IPS DF 6.9 (cell line): Measurements from ENCODE around the gene HYAL1.
A peak's percentile ranks its signal among the peaks of the same experiment; 100 is the strongest.
"Not testable (repeated sequence)": the region's sequence is repeated elsewhere in the genome, so short reads cannot be mapped to it uniquely, and the experiment has no call there.

Experiments
- DNase-seq: peaks from one replicate; pipeline ENCODE4 v3.0.0-alpha.2; 2013; ENCODE audit warnings: low read depth, low spot score
- H3K27ac ChIP-seq: one replicate; pipeline ENCODE4 v1.5.1; 2013; ENCODE audit warnings: low read length, control low read depth
- H3K27me3 ChIP-seq: 2 replicates; pipeline ENCODE4 v1.6.1; 2013; ENCODE audit warnings: mild to moderate bottlenecking, low read length; ENCODE audit not compliant: control insufficient read depth, insufficient read depth
- H3K36me3 ChIP-seq: 2 replicates; pipeline ENCODE4 v1.6.1; 2013; ENCODE audit warnings: low read length; ENCODE audit not compliant: control insufficient read depth, insufficient read depth
- H3K4me1 ChIP-seq: 2 replicates; pipeline ENCODE4 v1.6.1; 2013; ENCODE audit warnings: low read length; ENCODE audit not compliant: control insufficient read depth, insufficient read depth
- H3K4me3 ChIP-seq: 2 replicates; pipeline ENCODE4 v1.5.1; 2013; ENCODE audit warnings: mild to moderate bottlenecking, low read length
- H3K9me3 ChIP-seq: 2 replicates; pipeline ENCODE4 v1.6.1; 2013; ENCODE audit warnings: low read length, inconsistent platforms; ENCODE audit not compliant: control insufficient read depth, insufficient read depth
- WGBS: extraction: QIAGEN DNeasy Blood & Tissue Kit; methylation state at CpG from one replicate; pipeline ENCODE4 v1.1.7; 2013; ENCODE audit warnings: mixed read lengths, missing lambda C conversion rate; ENCODE audit not compliant: insufficient read length, insufficient coverage; 5-methylcytosine and 5-hydroxymethylcytosine counted together

The HYAL1 gene

GRCh38 chr3:50293079-50293801 is 10.1 kb downstream of the HYAL1 start:
- H3K9me3 ChIP-seq = no peaks in the 10 kb centered on the region
- H3K27ac ChIP-seq = no peak overlapping the region
- no peak overlapping the region for H3K4me3 ChIP-seq
- H3K36me3 ChIP-seq = peaks cover 24% of the 10 kb centered on the region
- peaks cover 1% of the 10 kb centered on the region; the same call in 1 of the 2 replicates for H3K4me1 ChIP-seq
- no peaks in the 10 kb centered on the region for H3K27me3 ChIP-seq
- no peak for DNase-seq
- no CpG with 5 or more reads among the region's 12 CpGs for WGBS

- Histone ChIP-seq H3K4me1 (peaks cover 1% of the 10 kb centered on the region; the same call in 1 of the 2 replicates), H3K27ac (no peak within 1 kb of the TSS), H3K27me3 (no peaks in the 10 kb centered on the region), H3K9me3 (no peaks in the 10 kb centered on the region), H3K36me3 (peaks cover 28% of the 10 kb centered on the region), H3K4me3 (peak within 1 kb of the TSS; percentile 74)
- DNase-seq = peak; percentile 98
- no CpG with 5 or more reads among the region's 67 CpGs for WGBS
Observed at GRCh38 chr3:50292159-50293078, 11.0 kb downstream of the HYAL1 start, which contains the start of gene IFRD2. Gene IFRD2 (minus strand): TSS chr3:50292429. CDS start chr3:50292274, 155 bp downstream.

DNA sequence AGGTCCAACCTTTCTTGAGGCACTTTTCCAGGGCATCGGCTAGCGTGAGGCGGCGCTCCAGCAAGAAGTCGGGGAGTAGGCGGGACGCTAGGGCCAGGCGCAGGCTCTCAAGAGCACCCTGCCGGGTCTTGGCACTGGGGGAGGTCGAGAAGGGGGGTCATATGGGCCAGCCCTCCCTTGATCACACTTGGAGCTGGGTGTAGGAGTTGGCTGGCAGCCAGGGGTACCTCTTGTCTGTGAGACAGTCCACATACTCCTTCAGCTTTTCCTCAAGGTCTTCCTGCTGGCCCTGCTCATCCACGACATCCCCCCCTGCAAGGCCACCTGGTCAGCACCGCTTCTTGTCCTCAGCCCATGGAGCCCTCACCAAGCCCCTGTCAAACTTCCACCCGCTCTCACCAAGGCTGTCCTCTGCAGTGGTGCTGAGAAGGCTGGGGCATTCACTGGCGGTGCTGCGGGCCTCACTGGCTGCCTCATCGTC is 13.2 kb downstream of the HYAL1 start:
- Histone ChIP-seq H3K27me3 (no peaks in the 10 kb centered on the region), H3K36me3 (peaks cover 35% of the 10 kb centered on the region), H3K9me3 (no peaks in the 10 kb centered on the region), H3K4me3 (no peak overlapping the region), H3K27ac (no peak overlapping the region), H3K4me1 (peaks cover 1% of the 10 kb centered on the region; the same call in 1 of the 2 replicates)
- DNase-seq = no peak
- no CpG with 5 or more reads among the region's 16 CpGs for WGBS

GRCh38 chr3:50289130-50289529 is 14.2 kb downstream of the HYAL1 start:
- no peaks in the 10 kb centered on the region for H3K9me3 ChIP-seq
- no peak for DNase-seq
- H3K4me3 ChIP-seq = no peak overlapping the region
- H3K4me1 ChIP-seq = peaks cover 1% of the 10 kb centered on the region; the same call in 1 of the 2 replicates
- H3K27ac ChIP-seq = no peak overlapping the region
- peaks cover 35% of the 10 kb centered on the region for H3K36me3 ChIP-seq
- WGBS = no CpG with 5 or more reads among the region's 6 CpGs
- H3K27me3 ChIP-seq = no peaks in the 10 kb centered on the region

GRCh38 chr3:50288387-50289007 is 14.9 kb downstream of the HYAL1 start:
- H3K4me1 ChIP-seq = peaks cover 1% of the 10 kb centered on the region; the same call in 1 of the 2 replicates
- H3K4me3 ChIP-seq = no peak overlapping the region
- no CpG with 5 or more reads among the region's 23 CpGs for WGBS
- H3K27me3 ChIP-seq = no peaks in the 10 kb centered on the region
- no peaks in the 10 kb centered on the region for H3K9me3 ChIP-seq
- peaks cover 35% of the 10 kb centered on the region for H3K36me3 ChIP-seq
- no peak overlapping the region for H3K27ac ChIP-seq
- DNase-seq = no peak

GRCh38 chr3:50287262-50287661 is 16.1 kb downstream of the HYAL1 start:
- Histone ChIP-seq H3K27ac (no peak overlapping the region), H3K27me3 (no peaks in the 10 kb centered on the region), H3K4me1 (no peaks in the 10 kb centered on the region), H3K36me3 (peaks cover 35% of the 10 kb centered on the region), H3K9me3 (no peaks in the 10 kb centered on the region), H3K4me3 (no peak overlapping the region)
- no peak for DNase-seq
- WGBS = no CpG with 5 or more reads among the region's 1 CpG

DNA sequence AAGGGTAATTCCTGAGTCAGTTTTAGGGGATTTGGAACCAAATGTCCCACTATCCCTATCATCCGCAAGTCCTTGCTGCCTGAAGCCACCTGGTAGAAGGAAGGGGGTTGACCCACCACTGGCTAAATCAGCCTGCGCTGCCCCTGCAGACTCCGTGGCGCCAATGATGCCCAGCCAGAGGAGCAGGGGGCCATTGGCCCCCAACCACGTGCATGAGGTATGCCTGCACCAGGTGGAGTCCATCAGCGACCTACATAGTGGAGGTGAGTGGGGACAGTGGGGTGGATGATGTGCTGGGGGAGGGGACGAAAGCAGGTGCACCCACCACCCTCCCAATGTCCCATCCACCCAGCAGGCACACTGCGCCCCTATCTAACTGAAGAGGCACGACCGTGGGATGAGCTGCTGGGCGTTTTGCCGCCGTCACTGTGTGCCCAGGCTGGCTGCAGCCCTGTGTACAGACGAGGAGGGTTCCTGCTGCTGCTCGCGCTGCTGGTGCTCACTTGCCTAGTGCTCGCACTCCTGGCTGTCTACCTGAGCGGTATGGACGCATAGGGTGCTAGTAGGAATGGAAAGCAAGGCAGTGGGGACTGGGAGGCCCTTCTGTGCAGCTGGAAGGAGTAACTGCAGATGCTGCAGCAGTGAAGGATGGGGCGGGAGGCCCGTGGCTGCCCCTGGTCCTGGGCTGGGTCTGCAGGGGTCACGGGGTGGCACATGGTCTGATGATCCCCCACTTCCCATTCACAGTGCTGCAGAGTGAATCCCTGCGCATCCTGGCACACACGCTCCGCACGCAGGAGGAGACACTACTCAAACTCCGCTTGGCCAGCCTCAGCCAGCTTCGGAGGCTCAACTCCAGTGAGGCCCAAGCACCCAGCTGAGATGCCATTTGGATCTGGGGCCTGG is 16.8 kb downstream of the HYAL1 start:
- no CpG with 5 or more reads among the region's 28 CpGs for WGBS

GRCh38 chr3:50284121-50284520 is 19.3 kb downstream of the HYAL1 start:
- DNase-seq, H3K27ac ChIP-seq, H3K4me1 ChIP-seq, H3K27me3 ChIP-seq, H3K9me3 ChIP-seq, H3K4me3 ChIP-seq: not testable (repeated sequence)
- no CpG with 5 or more reads among the region's 6 CpGs for WGBS
- peaks cover 19% of the 10 kb centered on the region for H3K36me3 ChIP-seq

More for the DNA sequence above, 16.8 kb downstream of the HYAL1 start:
- Histone ChIP-seq H3K36me3 (peaks cover 35% of the 10 kb centered on the region), H3K27me3 (no peaks in the 10 kb centered on the region), H3K27ac (no peak overlapping the region), H3K9me3 (no peaks in the 10 kb centered on the region), H3K4me3 (no peak overlapping the region), H3K4me1 (no peaks in the 10 kb centered on the region)
- no peak for DNase-seq

GRCh38 chr3:50279255-50280016 is 23.9 kb downstream of the HYAL1 start:
- no CpG with 5 or more reads among the region's 8 CpGs for WGBS
- DNase-seq = no peak
- no peak overlapping the region for H3K27ac ChIP-seq
- no peaks in the 10 kb centered on the region for H3K36me3 ChIP-seq
- H3K4me1 ChIP-seq = peaks cover 9% of the 10 kb centered on the region
- peaks cover 5% of the 10 kb centered on the region; the same call in 1 of the 2 replicates for H3K27me3 ChIP-seq
- no peak overlapping the region for H3K4me3 ChIP-seq
- no peaks in the 10 kb centered on the region for H3K9me3 ChIP-seq
